HCT116 (cell line): ENCODE results near the gene FRS2. TPM values are rescaled to one million over a fixed set of nuclear protein-coding genes. Genes with fewer than 3 reads are reported as not detected.

Source experiments
- ATAC-seq: fragments of 200-7000 bp; cut with Tn5 transposase; 2 replicates; pipeline ENCODE4 v1.9.1; 2020; ENCODE audit warnings: mild to moderate bottlenecking, moderate library complexity
- BruUV-seq: library from RNA; stranded (reverse); fragments of 400-500 nt; replicated peaks from 2 replicates; lab custom pipeline; 2021; lab: Mats Ljungman, UMichigan
- CTCF ChIA-PET: fragments of 300-600 bp; sonication (Branson Sonifier 250); formaldehyde crosslinking; loops from one replicate; lab custom pipeline; 2021; ENCODE audit warnings: antibody characterized with exemption; lab: Charles Lee
- POLR2A ChIA-PET: fragments of 300-600, 350-600 bp; sonication (Branson Sonifier 250); formaldehyde crosslinking; loops from one replicate; lab custom pipeline; 2021; ENCODE audit warnings: antibody characterized with exemption; lab: Charles Lee
- RAD21 ChIA-PET, 2 experiments: fragments of 300-600 bp; sonication (Branson Sonifier 250); formaldehyde crosslinking; loops; one replicate each; lab custom pipeline; 2023; ENCODE audit warnings: low total read pairs in 2 of 2; ENCODE audit not compliant: uncharacterized antibody in 2 of 2, unreplicated experiment in 2 of 2, low non-redundant PET in 1 of 2; lab: Charles Lee
- DNase-seq: peaks from one replicate; pipeline ENCODE4 v3.0.0-alpha.2; 2010; ENCODE audit warnings: low read depth, low spot score
- H2AFZ ChIP-seq: fragments of 200-600 bp; shearing (Covaris generic), sonication (generic); 2 replicates; pipeline ENCODE4 v1.6.1; 2017; ENCODE audit warnings: low read depth, mixed run types, mixed read lengths, antibody characterized with exemption, low read length; ENCODE audit not compliant: poor library complexity, severe bottlenecking
- H3K27ac ChIP-seq: 2 replicates; pipeline ENCODE4 v1.5.1; 2012; ENCODE audit warnings: low read depth, low read length
- H3K27me3 ChIP-seq: fragments of 200-600 bp; sonication (generic); 2 replicates; pipeline ENCODE4 v1.6.1; 2016; ENCODE audit warnings: mixed run types, low read length, mixed read lengths; ENCODE audit not compliant: insufficient read depth
- H3K36me3 ChIP-seq, 2 experiments: fragments of 200-500 bp in 1 of 2; fragments of 200-600 bp in 1 of 2; sonication (Bioruptor generic) in 1 of 2; sonication (generic) in 1 of 2; 2 replicates each; pipeline versions ENCODE4 v1.5.1 to v1.6.1; 2014 to 2016; ENCODE audit warnings: low read length in 2 of 2, inconsistent platforms in 1 of 2, mixed read lengths in 1 of 2, mixed run types in 1 of 2; ENCODE audit not compliant: insufficient read depth in 2 of 2, control insufficient read depth in 1 of 2
- H3K4me1 ChIP-seq, 2 experiments: fragments of 200-600 bp in 1 of 2; sonication (generic) in 1 of 2; 2 replicates each; pipeline versions ENCODE4 v1.5.1 to v1.6.1; 2012 to 2017; ENCODE audit warnings: low read length in 2 of 2, inconsistent platforms in 1 of 2, mild to moderate bottlenecking in 1 of 2, mixed read lengths in 1 of 2, mixed run types in 1 of 2, moderate library complexity in 1 of 2; ENCODE audit not compliant: insufficient read depth in 2 of 2, control insufficient read depth in 1 of 2
- H3K4me2 ChIP-seq: fragments of 200-600 bp; sonication (generic); 2 replicates; pipeline ENCODE4 v1.6.1; 2017; ENCODE audit warnings: mixed run types, low read length, mixed read lengths
- H3K4me3 ChIP-seq, 2 experiments: fragments of 200-600 bp in 1 of 2; sonication (generic) in 1 of 2; replicated peaks in 1 of 2; 2 replicates each; pipeline ENCODE4 v1.5.1; 2011 to 2016; ENCODE audit warnings: low read length in 2 of 2, control low read depth in 1 of 2, low read depth in 1 of 2, mild to moderate bottlenecking in 1 of 2, mixed read lengths in 1 of 2, mixed run types in 1 of 2
- H3K79me2 ChIP-seq: fragments of 200-600 bp; sonication (generic); 2 replicates; pipeline ENCODE4 v1.6.1; 2017; ENCODE audit warnings: mild to moderate bottlenecking, mixed run types, low read length, moderate library complexity, mixed read lengths; ENCODE audit not compliant: insufficient read depth
- H3K9ac ChIP-seq: fragments of 200-600 bp; sonication (generic); 2 replicates; pipeline ENCODE4 v1.6.1; 2016; ENCODE audit warnings: low read length, mixed read lengths
- H3K9me2 ChIP-seq: fragments of 200-600 bp; sonication (generic), shearing (Covaris generic); 2 replicates; pipeline ENCODE4 v1.6.1; 2017; ENCODE audit warnings: mixed run types, mild to moderate bottlenecking, moderate library complexity; ENCODE audit not compliant: insufficient read depth
- H3K9me3 ChIP-seq, 2 experiments: fragments of 200-500 bp in 1 of 2; fragments of 200-600 bp in 1 of 2; sonication (Bioruptor generic) in 1 of 2; sonication (generic) in 1 of 2; 2 replicates each; pipeline ENCODE4 v1.6.1; 2014 to 2017; ENCODE audit warnings: low read length in 2 of 2, mixed read lengths in 2 of 2, inconsistent platforms in 1 of 2, low read depth in 1 of 2, mild to moderate bottlenecking in 1 of 2, mixed run types in 1 of 2, moderate library complexity in 1 of 2; ENCODE audit not compliant: control insufficient read depth in 1 of 2, insufficient read depth in 1 of 2
- H4K20me1 ChIP-seq: fragments of 200-600 bp; sonication (generic), shearing (Covaris generic); 2 replicates; pipeline ENCODE4 v1.6.1; 2017; ENCODE audit warnings: mixed run types, mild to moderate bottlenecking, moderate library complexity; ENCODE audit not compliant: insufficient read depth
- RAD21 ChIP-seq: IDR thresholded peaks from 2 replicates; pipeline ENCODE4 v1.6.1; 2012; ENCODE audit warnings: low read depth, mild to moderate bottlenecking
- intact Hi-C: fragments of 100-400 bp; cut with micrococcal nuclease; formaldehyde crosslinking; loops from 2 replicates; pipeline ENCODE4 v1.10.0; 2022
- total RNA-seq: library from RNA; stranded (reverse); gene quantifications from one replicate; pipeline ENCODE4 v1.2.1, GENCODE V29; 2021; ENCODE audit not compliant: unreplicated experiment
- TF ChIP-seq, protein P1 (sequence below), 3 experiments: fragments of 200-600 bp in 1 of 3; sonication (generic) in 1 of 3; IDR thresholded peaks in 2 of 3; conservative IDR thresholded peaks in 1 of 3; 2 replicates each; pipeline ENCODE4 v1.5.1; 2012 to 2017; ENCODE audit warnings: low read depth in 2 of 3, low read length in 2 of 3, antibody characterized with exemption in 1 of 3, borderline replicate concordance in 1 of 3, control low read depth in 1 of 3, mild to moderate bottlenecking in 1 of 3, mixed read lengths in 1 of 3, mixed run types in 1 of 3, moderate library complexity in 1 of 3; ENCODE audit not compliant: insufficient read depth in 1 of 3
- TF ChIP-seq, protein P2 (sequence below): IDR thresholded peaks from 2 replicates; pipeline ENCODE4 v1.6.1; 2012

FRS2 gene
- total RNA-seq, 1 experiment from 2014 or later: 14.7 TPM

GRCh38 chr12:69583203-69583602 is 113.0 kb downstream of the FRS2 start:
- H3K4me3 ChIP-seq: no peak overlapping the region
- peaks cover 5% of the 10 kb centered on the region; the same call in 1 of the 2 replicates for H4K20me1 ChIP-seq
- no peak overlapping the region for H3K4me2 ChIP-seq
- peak overlapping the region; percentile 1 for H2AFZ ChIP-seq
- intact Hi-C loops: no loop called here
- no peak for DNase-seq
- H3K9me3 ChIP-seq: no peaks in the 10 kb centered on the region
- peaks cover 3 to 10% of the 10 kb centered on the region in 2 experiments for H3K4me1 ChIP-seq
- CTCF ChIA-PET: interaction anchor here (1.0 kb wide), 1 partner anchor 12 kb away, joined by 3 read pairs; no protein-coding TSS in a partner anchor
- TF ChIP-seq, protein P1, sequence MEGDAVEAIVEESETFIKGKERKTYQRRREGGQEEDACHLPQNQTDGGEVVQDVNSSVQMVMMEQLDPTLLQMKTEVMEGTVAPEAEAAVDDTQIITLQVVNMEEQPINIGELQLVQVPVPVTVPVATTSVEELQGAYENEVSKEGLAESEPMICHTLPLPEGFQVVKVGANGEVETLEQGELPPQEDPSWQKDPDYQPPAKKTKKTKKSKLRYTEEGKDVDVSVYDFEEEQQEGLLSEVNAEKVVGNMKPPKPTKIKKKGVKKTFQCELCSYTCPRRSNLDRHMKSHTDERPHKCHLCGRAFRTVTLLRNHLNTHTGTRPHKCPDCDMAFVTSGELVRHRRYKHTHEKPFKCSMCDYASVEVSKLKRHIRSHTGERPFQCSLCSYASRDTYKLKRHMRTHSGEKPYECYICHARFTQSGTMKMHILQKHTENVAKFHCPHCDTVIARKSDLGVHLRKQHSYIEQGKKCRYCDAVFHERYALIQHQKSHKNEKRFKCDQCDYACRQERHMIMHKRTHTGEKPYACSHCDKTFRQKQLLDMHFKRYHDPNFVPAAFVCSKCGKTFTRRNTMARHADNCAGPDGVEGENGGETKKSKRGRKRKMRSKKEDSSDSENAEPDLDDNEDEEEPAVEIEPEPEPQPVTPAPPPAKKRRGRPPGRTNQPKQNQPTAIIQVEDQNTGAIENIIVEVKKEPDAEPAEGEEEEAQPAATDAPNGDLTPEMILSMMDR (IDR thresholded peaks at IDR 0.05 in 2 of 3, conservative IDR thresholded peaks at IDR 0.05 in 1 of 3; ENCODE audit: borderline replicate concordance in 1 of 3, insufficient read depth in 1 of 3, low read depth in 2 of 3, low read length in 2 of 3): peak; percentile 41 to 53 (median 52); a peak in 5 of 6 replicates
- TF ChIP-seq, protein P2, sequence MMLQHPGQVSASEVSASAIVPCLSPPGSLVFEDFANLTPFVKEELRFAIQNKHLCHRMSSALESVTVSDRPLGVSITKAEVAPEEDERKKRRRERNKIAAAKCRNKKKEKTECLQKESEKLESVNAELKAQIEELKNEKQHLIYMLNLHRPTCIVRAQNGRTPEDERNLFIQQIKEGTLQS: no peak
- peak; percentile 47 for TF ChIP-seq RAD21
- no TSS peak for BruUV-seq
- peak; percentile 43; the same call in 1 of the 2 replicates for ATAC-seq
- no peaks in the 10 kb centered on the region for H3K9me2 ChIP-seq
- RAD21 ChIA-PET: no interaction called here
- no peak overlapping the region for H3K27ac ChIP-seq
- H3K9ac ChIP-seq: no peak overlapping the region
- H3K36me3 ChIP-seq: peaks cover 15% of the 10 kb centered on the region in 2 experiments
- no peaks in the 10 kb centered on the region for H3K27me3 ChIP-seq
- H3K79me2 ChIP-seq: peaks cover 30% of the 10 kb centered on the region
- POLR2A ChIA-PET: no interaction called here
